Measurements from ENCODE around the gene CHRDL2.
"Not testable (repeated sequence)": the region's sequence is repeated elsewhere in the genome, so short reads cannot be mapped to it uniquely, and the experiment has no call there.

The CHRDL2 gene, protein sequence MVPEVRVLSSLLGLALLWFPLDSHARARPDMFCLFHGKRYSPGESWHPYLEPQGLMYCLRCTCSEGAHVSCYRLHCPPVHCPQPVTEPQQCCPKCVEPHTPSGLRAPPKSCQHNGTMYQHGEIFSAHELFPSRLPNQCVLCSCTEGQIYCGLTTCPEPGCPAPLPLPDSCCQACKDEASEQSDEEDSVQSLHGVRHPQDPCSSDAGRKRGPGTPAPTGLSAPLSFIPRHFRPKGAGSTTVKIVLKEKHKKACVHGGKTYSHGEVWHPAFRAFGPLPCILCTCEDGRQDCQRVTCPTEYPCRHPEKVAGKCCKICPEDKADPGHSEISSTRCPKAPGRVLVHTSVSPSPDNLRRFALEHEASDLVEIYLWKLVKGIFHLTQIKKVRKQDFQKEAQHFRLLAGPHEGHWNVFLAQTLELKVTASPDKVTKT

DNA sequence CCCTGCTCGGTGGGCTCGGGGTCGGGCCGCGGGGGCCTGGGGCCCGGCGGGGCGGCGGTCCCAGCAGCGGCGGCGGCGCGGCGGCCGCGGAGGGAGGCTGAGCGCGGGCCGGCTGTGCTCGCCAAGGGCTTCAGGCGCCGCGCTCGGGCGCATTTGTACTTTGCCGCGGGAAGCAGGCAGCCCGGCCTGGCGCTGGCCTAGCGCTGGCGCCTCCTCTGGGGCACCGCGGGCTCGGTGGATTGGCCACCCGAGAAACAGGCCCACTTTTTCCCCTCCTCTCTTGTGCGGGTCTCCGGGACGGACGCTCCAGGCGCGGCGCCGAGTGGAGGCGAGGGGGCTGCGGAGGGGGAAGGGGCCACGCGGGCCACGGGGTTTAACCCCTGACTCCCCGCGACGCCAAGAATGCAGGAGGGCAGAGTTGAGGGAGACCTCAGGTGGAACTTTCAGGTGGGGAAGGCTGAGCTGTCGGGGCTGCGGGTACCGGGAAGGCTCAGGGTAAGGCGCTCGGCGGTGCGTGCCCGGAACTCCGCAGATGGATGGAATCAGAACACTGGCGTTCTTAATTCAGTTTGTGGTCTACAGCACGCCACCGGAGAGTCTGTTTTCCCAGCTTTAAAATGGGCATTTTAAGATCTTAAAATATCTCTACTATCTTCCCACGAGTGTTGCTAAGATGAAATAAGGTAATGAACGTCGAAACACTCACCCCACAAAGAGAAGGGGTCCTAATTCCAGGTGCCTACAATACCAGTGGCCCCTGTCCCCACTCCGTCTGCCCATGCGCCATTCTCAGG is at the start of gene CHRDL2:
Gene CHRDL2, minus strand, starts transcription at position 126 of the 794 bp plus-strand sequence. CDS start 538 bp downstream, outside the sequence.
- no peak for DNase-seq (ENCODE audit: low read depth, low spot score)

DNA sequence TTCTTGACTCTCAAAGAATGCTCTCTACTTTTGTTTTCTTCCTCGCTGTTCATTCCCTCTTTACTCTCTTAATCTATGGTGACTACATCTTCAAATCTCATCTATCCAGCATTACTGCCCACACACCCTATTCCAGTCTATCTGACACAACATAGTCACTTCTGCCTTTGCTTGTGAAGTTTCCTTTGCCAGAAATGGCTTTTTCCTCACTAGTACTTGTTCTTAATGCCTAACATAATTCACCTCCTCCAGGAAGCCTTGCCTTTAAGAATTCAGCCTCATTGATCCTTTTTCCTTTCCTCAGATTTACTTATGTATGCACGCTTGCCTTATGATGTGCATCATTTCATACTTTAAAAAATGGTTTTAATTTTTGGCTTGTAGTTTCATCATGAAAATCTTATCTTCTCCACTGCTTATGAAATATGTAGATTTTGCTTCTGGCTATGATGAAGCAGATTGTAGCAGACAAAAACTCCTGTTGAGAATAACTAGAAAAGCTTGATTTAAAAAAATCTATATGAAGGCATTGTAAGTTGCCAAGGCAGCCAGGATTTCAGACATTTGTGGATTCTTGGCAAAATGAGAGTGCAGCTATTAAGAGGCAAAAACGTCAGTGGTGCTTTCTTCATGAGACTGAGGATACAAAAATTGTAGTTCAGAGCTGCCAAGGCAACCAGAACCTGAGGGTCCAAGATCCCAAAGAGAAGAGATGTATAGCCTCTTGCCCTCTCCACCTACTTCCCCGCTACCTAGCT is 49.2 kb upstream of the CHRDL2 start:
- DNase-seq (ENCODE audit: low read depth, low spot score), result no peak

DNA sequence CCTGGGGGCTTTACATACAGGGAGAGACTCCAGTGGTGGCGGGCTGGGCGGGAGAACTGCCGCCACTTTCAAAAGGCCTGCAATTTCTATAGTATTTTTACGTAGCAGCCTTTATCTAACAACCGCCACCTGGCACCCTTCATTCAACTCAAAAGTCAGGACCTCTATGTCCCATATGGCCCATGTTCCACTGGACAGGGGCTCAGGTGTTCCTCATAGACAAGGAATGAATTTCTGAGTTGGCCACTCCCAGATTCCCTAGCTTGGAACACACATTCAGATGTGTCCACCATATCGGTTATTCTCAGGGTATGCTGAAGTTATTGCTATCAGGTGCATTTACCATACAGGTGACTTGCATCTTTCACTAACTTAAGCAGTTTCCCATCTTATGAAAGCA is 47.4 kb upstream of the CHRDL2 start:
- no peak for DNase-seq (ENCODE audit: low read depth, low spot score)

DNA sequence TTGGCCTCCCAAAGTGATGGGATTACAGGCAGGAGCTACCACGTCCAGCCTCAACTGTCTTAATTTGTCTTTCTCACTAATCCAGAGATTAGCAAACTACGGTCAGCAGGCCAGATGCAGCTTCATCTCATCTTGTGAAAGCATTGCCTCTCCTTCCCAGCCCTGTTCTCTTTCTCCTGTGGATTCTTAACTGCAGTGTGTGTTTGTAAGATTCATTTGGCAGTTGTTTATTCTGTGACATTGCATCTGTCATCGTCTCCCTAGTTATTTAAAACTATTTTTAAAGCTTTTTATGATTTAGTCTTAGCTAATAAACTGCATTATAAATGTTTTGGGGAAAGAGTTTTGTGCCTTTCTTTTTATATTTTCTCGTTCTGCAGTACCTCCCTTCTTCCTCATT is 46.7 kb upstream of the CHRDL2 start:
- DNase-seq (ENCODE audit: low read depth, low spot score), result no peak

DNA sequence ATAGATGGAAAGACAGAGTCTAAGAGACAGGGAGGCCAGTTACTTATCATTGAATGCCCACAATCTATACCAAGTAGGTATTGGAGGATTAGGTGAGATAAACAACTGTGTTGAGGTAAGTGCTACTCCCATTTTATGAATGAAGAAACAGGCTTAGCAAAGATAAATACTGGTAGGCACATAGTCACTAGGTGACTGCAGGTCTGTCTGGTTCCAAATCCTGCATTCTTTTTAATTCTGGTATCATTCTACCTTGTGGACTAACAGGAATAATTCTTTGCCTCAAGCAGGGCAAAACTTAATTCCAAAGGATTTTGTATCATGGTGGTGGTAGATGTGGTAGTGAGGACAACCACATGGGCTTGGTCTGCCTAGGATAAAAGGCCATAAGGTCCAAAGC is 45.8 kb upstream of the CHRDL2 start:
- no peak for DNase-seq (ENCODE audit: low read depth, low spot score)

DNA sequence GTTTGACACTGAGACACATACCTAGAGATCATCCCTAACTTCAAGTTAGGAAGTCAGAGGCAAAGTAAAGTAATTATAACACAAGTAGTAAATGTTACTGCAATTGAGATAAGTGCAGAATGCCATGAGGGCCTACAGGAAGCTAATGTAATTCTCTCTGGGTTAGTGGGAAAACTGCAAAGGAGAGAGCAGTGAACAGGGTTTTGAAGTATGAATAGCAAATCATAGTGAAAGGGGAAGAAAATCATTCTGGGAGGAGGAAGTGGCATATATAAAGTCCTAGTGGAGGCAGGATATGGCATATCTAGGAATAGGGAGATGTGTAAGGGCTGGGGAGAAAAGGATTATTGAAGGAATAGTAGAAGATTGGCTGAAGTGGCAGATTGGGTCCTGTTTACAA is 45.3 kb upstream of the CHRDL2 start:
- no peak for DNase-seq (ENCODE audit: low read depth, low spot score)

DNA sequence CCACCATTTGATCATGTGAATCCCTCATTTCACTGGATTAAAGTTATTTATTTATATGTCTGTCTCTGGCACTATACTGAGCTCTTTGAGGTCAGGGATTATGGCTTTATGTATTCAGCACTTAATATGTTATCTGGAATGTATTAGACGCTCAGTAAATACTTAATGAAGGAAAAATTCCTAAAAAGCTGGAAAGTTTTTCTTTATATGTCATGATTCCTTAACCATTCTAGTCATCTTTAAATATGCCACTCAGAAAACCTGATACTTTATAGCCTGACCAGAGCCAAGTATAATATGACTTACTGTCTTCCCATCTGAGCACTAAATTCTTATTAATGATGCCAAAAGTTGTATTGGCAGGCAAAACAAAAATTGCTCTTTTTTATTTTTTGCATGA is 44.5 kb upstream of the CHRDL2 start:
- no peak for DNase-seq (ENCODE audit: low read depth, low spot score)

DNA sequence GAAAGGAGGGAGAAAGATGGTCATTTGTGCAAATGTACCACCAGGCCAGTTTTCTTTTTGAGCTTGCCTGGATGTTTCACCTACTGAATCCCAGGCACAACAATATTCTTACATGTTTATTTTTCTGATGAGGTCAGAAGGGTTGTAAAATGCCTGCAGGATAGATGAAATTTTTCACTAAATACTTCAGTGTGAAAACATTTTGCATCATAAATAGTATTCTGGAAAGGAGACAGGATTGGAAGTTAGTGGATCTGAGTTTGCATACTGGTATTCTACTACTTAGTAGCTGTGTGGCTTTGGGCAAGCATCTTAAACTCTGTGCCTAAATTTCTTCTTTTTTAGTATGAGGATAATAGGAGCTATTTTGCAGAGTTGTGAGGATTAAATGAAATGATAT is 42.2 kb upstream of the CHRDL2 start:
- DNase-seq (ENCODE audit: low read depth, low spot score), result no peak

DNA sequence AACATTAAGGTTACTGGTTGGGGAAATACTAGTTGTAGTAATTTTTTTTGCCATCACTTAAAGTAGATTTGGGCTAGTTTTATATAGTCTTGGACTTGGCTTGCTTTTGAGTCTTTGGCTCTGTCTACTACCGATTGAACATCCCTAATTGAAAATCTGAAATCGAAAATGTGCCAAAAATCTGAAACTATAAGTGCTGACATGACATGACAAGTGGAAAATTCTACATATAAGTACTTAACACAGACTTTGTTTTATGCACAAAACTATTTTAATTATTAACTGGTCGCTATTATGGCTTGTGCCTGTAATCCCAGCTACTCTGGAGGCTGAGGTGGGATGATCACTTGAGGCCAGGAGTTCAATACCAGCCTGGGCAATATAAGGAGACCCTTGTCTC is 39.9 kb upstream of the CHRDL2 start:
- DNase-seq (ENCODE audit: low read depth, low spot score), result no peak

DNA sequence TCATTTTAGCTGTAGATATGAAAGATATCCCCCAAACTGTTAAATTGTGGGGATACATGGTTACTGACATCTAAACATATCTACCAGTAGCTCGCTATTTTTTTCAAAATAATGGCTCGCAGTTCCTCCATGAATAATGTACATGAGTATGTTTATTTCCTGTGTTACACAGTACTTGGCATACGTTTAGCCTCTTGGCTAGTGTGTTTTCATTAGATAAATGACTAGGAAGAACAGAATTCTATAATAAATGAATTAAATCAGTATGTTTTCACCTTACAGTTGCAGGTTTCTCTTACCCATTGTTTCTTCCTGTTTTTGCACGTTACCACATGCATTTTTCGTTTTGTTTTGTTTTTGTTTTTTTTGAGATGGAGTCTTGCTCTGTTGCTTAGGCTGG is 39.2 kb upstream of the CHRDL2 start:
- DNase-seq (ENCODE audit: low read depth, low spot score), result no peak

DNA sequence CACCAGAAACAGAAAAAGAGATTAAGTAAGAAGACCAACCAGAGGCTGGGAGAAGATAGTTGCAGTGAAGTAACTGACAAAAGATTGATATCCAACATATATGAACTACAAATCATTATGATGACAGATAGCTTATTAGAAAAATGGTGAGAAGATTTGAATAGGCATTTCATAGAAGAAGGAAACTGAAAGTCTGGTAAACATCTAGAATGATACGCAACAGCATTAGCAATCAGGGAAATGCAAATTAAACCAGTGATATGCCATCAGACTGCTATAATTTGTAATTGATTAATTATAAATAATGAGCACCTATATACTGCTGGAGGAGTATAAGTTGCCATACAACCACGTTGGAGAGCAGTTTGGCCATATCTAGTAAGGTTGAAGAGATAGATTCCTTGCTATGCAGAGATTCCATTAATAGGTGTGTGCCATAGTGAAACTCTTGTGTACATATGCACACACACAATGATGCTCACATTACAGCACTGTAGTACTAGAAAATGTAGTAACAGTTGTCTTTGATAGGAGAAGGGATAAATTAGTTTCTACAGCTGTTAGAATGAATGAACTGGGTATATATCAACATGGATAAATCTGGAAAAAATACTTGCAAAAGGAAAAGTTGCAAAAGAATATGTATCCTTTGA is 38.0 kb upstream of the CHRDL2 start:
- DNase-seq (ENCODE audit: low read depth, low spot score), result no peak

DNA sequence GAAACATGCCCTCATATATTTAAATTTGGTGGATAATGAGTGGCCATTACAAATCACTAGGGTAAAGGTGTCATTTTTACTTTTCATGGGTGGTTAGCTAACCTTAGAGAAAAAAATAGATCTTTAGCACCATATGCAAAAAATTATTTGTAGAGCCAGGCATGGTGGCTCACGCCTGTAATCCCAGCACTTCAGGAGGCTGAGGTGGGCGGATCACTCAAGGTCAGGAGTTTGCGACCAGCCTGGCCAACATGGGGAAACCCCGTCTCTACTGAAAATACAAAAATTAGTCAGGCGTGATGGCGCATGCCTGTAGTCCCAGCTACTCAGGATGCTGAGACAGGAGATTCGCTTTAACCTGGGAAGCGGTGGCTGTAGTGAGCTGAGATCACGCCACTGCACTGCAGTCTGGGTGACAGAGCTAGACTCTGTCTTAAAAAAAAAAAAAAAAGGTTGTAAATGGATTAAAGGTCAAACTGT is 37.0 kb upstream of the CHRDL2 start:
- not testable (repeated sequence) for DNase-seq (ENCODE audit: low read depth, low spot score)

DNA sequence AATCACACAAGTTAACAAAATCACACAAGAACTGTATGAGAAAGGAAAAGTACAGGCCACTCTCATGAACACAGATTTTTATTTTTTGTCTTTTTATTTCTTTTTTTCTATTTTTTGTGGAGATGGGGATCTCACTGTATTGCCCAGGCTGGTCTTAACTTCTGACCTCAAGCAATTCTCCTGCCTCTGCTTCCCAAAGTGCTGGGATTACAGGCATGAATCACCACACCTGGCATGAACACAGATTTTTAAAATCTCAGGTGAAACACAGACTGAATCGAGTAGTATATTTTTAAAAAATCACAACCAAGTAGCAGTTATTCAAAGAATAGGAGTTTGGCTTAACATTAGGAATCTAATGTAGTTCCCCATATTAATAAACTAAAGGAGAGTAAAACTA is 35.7 kb upstream of the CHRDL2 start:
- no peak for DNase-seq (ENCODE audit: low read depth, low spot score)

DNA sequence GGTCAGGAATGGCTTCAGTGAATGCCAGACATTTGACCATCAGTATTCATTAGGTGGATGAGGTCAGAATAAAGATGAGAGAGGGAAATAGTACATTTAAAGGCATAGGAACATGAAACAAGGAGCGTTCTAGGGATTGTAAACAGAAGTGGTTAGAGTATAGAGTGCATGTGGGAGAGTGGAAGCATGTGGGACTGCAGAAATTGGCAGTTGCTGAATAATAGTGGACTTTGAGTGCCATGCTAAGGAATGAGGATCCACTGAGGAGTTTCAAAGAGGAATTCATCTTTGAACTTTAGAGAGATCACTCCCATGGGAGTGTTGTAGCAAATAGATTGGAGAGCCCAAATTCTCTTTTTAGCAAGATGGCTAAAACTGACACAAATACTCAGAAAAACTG is 25.3 kb upstream of the CHRDL2 start:
- no peak for DNase-seq (ENCODE audit: low read depth, low spot score)

DNA sequence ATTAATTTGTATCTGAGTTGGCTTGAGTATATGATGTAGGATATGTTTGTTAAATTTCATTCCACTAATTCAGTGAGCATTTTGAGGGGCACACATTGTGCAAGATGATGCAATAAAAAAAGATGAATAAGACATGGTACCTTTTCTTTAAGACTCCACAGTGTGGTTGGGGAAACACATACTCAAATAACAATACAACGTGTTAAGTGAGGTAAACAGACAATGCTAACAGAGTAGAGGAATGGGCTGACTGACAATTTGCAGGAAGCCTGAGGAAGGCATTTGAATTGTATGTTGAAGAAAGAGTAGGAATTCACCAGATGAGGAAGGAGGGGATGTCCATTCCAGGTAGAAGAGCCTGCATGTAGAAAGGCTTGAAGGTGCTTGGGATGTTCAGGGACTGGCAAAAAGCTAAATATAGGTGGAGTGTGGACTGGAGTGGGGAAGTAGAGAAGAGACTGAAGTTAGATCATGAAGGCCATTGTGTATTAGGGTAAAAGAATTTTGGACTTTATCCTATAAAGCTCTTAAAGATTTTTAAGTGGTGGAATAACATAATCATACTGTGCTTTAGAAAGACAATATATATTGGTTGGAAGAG is 24.3 kb upstream of the CHRDL2 start:
- DNase-seq (ENCODE audit: low read depth, low spot score), result no peak

DNA sequence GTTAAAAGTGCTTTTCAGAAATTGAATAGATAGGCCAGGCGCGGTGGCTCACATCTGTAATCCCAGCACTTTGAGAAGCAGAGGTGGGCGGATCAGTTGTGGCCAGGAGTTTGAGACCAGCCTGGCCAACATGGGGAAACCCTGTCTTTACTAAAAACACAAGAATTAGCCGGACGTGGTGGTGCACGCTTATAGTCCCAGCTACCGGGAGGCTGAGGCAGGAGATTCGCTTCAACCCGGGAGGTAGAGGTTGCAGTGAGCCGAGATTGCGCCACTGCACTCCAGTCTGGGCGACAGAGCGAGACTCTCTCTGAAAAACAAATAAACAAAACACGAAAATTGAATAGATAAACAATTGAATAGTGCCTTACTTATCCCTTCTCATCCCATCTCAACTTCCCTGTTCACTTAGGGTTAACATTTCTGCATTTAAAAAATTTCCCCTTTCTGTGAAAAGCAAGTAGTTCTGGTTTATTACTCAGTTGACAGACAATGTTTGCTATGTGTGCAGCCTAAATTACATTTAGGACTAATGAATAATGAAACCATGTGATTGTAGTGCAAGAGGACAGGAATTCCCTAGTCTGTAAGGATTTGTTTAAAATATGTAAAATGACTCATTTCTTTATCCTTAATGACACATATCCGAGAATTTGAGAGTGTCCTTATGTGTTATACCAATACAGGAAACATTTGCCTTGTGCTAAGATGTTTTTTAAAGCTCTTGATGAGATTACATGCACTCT is 23.5 kb upstream of the CHRDL2 start:
- no peak for DNase-seq (ENCODE audit: low read depth, low spot score)

DNA sequence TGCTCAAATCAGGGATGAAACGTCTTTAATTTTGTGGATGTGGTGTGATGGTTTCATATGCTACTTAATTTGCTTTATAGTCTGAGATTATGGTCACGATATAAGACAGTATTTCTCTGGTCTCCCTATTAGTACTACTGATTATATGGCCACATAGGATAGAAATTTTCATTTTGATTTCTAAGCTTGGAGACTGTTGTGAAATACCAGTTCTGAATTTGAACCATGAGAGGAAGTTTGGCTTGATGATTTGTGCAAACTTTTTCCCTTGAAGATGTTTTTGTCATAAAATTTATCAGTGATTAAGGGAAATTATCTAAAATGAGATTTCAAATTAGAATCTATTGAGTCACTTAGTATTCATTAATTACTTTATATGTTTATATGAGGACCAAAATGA is 20.1 kb upstream of the CHRDL2 start:
- DNase-seq (ENCODE audit: low read depth, low spot score), result no peak

DNA sequence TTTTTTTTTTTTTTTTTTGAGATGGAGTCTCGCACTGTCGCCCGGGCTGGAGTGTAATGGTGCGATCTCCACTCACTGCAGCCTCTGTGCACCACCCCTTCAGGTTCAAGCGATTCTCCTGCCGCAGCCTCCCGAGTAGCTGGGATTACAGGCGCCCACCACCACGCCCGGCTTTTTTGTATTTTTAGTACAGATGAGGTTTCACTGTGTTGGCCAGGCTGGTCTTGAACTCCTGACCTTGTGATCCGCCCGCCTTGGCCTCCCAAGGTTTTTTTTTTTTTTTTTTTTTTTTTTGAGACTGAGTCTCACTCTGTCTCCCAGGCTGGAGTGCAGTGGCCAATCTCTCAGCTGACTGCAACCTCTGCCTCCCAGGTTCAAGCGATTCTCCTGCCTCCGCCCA is 19.4 kb upstream of the CHRDL2 start:
- not testable (repeated sequence) for DNase-seq (ENCODE audit: low read depth, low spot score)

DNA sequence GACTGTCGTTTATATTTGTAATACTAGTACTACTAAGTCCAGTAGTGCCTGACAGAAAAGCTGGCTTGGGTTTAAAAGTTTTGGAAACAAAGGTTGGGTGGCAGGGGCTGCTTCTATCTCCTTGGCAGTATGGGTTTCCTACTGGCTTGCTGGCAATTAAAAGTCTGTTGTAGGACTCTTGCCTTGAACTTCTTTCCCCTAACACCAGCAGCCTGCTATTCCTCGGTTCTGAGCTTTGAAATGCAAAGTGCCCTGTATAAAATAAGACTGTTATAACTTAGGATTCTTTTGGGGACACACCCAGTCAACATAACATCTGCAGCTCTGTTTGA is 18.7 kb upstream of the CHRDL2 start:
- DNase-seq (ENCODE audit: low read depth, low spot score), result no peak

DNA sequence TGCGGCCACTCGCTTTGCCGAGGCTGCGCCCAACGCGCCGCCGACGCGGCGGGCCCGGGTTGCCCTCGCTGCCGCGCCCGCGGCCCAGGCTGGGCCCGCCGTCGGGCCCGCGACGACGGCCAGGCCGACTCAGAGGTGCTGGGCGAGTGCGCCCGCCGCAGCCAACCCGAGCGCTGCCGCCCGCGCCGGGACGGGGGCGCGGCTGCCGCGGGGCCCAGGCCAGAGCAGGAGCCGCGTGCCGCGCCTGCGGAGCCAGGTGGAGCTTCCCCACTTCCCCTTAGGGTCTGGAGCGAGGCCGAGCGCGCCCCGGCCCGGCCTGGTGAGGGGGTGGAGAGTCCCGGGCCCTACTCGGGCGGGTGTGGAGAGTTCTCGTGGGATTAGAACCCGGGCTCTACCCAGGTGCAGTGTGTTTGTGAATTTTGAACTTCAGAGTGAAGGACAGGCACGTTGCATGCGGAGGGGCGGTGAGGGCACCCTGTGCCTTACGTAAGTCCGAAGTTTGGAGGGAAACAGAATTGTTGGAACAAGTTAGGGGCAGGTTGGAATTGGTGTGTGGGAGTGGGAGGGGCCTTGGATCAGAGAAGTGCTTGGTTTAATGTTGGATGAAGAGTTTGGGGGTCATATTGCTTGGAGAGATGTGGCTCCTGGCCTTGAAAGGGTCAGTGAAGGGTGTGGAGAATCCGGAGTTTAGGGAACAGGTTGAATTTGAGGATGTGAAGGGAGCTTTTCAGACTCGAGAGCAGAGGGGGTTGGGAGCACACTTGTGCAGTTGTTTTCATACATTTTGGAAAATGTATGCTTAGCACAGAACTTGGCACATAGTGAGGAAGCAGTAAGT is 18.1 kb upstream of the CHRDL2 start:
- no peak for DNase-seq (ENCODE audit: low read depth, low spot score)
